Mesendoderm (in vitro differentiated cells): ENCODE measurements around the gene NDUFA8.

Experiments
- DNase-seq: peaks from one replicate; pipeline ENCODE4 v3.0.0; 2013
- H2AK5ac ChIP-seq: 2 replicates; pipeline ENCODE4 v1.6.1; 2013; ENCODE audit warnings: low read length, inconsistent platforms
- H2BK120ac ChIP-seq: 2 replicates; pipeline ENCODE4 v1.6.1; 2013; ENCODE audit warnings: low read depth, mild to moderate bottlenecking, low read length, moderate library complexity, mixed read lengths
- H2BK15ac ChIP-seq: replicated peaks from 2 replicates; pipeline ENCODE4 v1.6.1; 2013; ENCODE audit warnings: low read depth, mild to moderate bottlenecking, moderate library complexity
- H2BK5ac ChIP-seq: 2 replicates; pipeline ENCODE4 v1.6.1; 2013; ENCODE audit warnings: low read length, inconsistent platforms
- H3K18ac ChIP-seq: 2 replicates; pipeline ENCODE4 v1.6.1; 2013; ENCODE audit warnings: mild to moderate bottlenecking, low read length, mixed read lengths
- H3K23ac ChIP-seq: one replicate; pipeline ENCODE4 v1.6.1; 2013; ENCODE audit warnings: low read length
- H3K27ac ChIP-seq: 2 replicates; pipeline ENCODE4 v1.5.1; 2013; ENCODE audit warnings: low read depth, mild to moderate bottlenecking, inconsistent platforms, low read length, moderate library complexity
- H3K27me3 ChIP-seq: 2 replicates; pipeline ENCODE4 v1.6.1; 2013; ENCODE audit warnings: low read length, control low read depth, mild to moderate bottlenecking, inconsistent platforms; ENCODE audit not compliant: insufficient read depth, poor library complexity
- H3K36me3 ChIP-seq: 2 replicates; pipeline ENCODE4 v1.6.1; 2013; ENCODE audit warnings: low read length, inconsistent platforms; ENCODE audit not compliant: control insufficient read depth, insufficient read depth
- H3K4ac ChIP-seq: one replicate; pipeline ENCODE4 v1.6.1; 2013; ENCODE audit warnings: low read depth, mild to moderate bottlenecking, low read length, moderate library complexity
- H3K4me1 ChIP-seq: 2 replicates; pipeline ENCODE4 v1.6.1; 2013; ENCODE audit warnings: low read depth, low read length, inconsistent platforms; ENCODE audit not compliant: control insufficient read depth
- H3K4me2 ChIP-seq: 2 replicates; pipeline ENCODE4 v1.6.1; 2013; ENCODE audit warnings: low read length
- H3K4me3 ChIP-seq: 2 replicates; pipeline ENCODE4 v1.5.1; 2013; ENCODE audit warnings: mild to moderate bottlenecking, low read length
- H3K56ac ChIP-seq: one replicate; pipeline ENCODE4 v1.6.1; 2013; ENCODE audit warnings: low read length
- H3K79me1 ChIP-seq: 2 replicates; pipeline ENCODE4 v1.6.1; 2013; ENCODE audit warnings: low read length, inconsistent platforms
- H3K79me2 ChIP-seq: 2 replicates; pipeline ENCODE4 v1.6.1; 2013; ENCODE audit warnings: mild to moderate bottlenecking, low read length; ENCODE audit not compliant: control insufficient read depth, insufficient read depth
- H3K9ac ChIP-seq: 2 replicates; pipeline ENCODE4 v1.6.1; 2013; ENCODE audit warnings: low read length, inconsistent platforms
- H4K5ac ChIP-seq: one replicate; pipeline ENCODE4 v1.6.1; 2013; ENCODE audit warnings: low read length
- H4K8ac ChIP-seq: one replicate; pipeline ENCODE4 v1.6.1; 2013; ENCODE audit warnings: low read depth, mild to moderate bottlenecking, control low read depth, low read length, moderate library complexity
- WGBS: extraction: QIAGEN DNeasy Blood & Tissue Kit; methylation state at CpG from one replicate; pipeline ENCODE4 v1.1.7; 2013; ENCODE audit warnings: low lambda C conversion rate, missing lambda C conversion rate; ENCODE audit not compliant: insufficient coverage; ENCODE audit errors: extremely low coverage; 5-methylcytosine and 5-hydroxymethylcytosine counted together

The NDUFA8 gene

DNA sequence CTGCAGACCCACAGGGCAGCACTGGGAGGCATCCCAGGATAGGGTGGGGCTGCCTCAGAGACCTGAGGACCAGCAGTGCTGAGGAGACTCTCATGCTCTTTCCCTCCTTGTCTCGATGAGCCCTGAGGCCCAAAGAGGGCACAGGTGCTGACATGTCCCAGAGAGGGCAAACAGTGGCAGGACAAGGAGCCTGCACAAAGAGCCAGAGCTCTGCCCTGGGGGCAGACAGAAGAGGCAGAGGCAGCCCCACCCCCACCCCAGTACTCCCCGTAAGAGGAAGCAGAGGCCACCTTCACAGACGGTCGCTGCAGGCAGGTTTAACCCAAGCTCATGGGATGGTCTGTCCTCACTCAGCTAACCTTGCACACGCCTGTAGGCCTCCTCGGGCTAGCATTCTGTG, 37.1 kb downstream of the NDUFA8 start:
- no peak overlapping the region for H3K9ac ChIP-seq
- DNase-seq = no peak
- no peak overlapping the region for H2BK5ac ChIP-seq
- no peak overlapping the region for H3K4ac ChIP-seq
- H2BK120ac ChIP-seq = no peak overlapping the region
- H3K27me3 ChIP-seq = no peaks in the 10 kb centered on the region
- no peak overlapping the region for H3K27ac ChIP-seq
- no CpG with 5 or more reads among the region's 6 CpGs for WGBS
- peak overlapping the region; percentile 1 for H3K56ac ChIP-seq
- no peaks in the 10 kb centered on the region for H3K79me2 ChIP-seq
- no peak overlapping the region for H3K4me3 ChIP-seq
- H2BK15ac ChIP-seq = no peak overlapping the region
- no peaks in the 10 kb centered on the region for H3K4me1 ChIP-seq
- no peak overlapping the region for H3K18ac ChIP-seq
- H3K36me3 ChIP-seq = no peaks in the 10 kb centered on the region
- H3K4me2 ChIP-seq = no peak overlapping the region
- no peak overlapping the region for H4K5ac ChIP-seq
- no peak overlapping the region for H2AK5ac ChIP-seq
- no peak overlapping the region for H3K23ac ChIP-seq
- no peak overlapping the region for H4K8ac ChIP-seq
- no peaks in the 10 kb centered on the region for H3K79me1 ChIP-seq

DNA sequence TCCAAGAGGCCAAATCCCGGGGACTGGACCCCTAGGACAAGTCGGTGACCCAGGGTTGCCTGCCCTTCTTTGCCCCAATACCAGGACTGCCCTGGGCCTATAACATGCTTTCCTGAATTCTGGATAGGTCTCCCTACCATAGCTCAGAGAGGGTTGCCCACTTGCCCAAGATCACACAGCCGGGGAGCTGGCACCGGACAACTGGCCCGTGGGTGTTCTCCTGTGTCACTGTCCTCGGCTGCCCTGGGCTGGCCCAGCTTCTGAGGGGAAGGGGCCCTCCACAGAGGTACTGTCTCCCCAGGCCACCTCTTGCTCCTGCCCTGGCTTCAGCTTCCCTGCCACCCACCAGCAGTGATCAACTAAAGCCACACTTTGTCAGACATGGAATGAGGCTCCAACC, 37.6 kb downstream of the NDUFA8 start:
- H2BK120ac ChIP-seq = no peak overlapping the region
- H3K27me3 ChIP-seq = no peaks in the 10 kb centered on the region
- no peaks in the 10 kb centered on the region for H3K79me1 ChIP-seq
- no peak overlapping the region for H4K5ac ChIP-seq
- no peak overlapping the region for H4K8ac ChIP-seq
- no CpG with 5 or more reads among the region's 6 CpGs for WGBS
- DNase-seq = no peak
- H2AK5ac ChIP-seq = no peak overlapping the region
- no peak overlapping the region for H3K23ac ChIP-seq
- H2BK5ac ChIP-seq = no peak overlapping the region
- H3K18ac ChIP-seq = no peak overlapping the region
- H3K4me2 ChIP-seq = no peak overlapping the region
- no peaks in the 10 kb centered on the region for H3K36me3 ChIP-seq
- H3K79me2 ChIP-seq = no peaks in the 10 kb centered on the region
- H3K9ac ChIP-seq = no peak overlapping the region
- H3K27ac ChIP-seq = no peak overlapping the region
- H3K56ac ChIP-seq = no peak overlapping the region
- H3K4me3 ChIP-seq = no peak overlapping the region
- H3K4ac ChIP-seq = no peak overlapping the region
- H2BK15ac ChIP-seq = no peak overlapping the region
- no peaks in the 10 kb centered on the region for H3K4me1 ChIP-seq

DNA sequence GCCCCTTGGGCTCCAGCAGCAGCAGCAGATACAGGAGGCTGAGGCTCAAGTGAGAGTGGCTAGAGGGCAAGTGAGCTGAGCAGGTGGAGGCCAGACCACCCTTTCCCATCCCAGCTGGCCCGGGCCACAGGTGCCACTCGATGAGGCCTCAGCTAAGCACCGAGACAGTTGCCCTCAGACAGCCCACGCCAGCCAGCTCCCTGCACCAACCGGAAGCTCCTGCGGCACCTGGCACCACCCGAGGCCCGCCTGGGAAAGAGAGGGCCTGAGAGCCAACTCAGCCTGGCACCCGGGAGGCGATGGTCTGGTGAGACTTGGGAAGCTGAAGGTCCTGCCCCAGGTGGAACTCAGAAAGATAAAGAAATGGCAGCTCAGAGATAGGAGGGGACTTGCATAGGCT, 38.2 kb downstream of the NDUFA8 start:
- no peak overlapping the region for H3K9ac ChIP-seq
- no peaks in the 10 kb centered on the region for H3K4me1 ChIP-seq
- no peak overlapping the region for H3K4me2 ChIP-seq
- H3K23ac ChIP-seq = no peak overlapping the region
- H3K18ac ChIP-seq = no peak overlapping the region
- H3K27ac ChIP-seq = no peak overlapping the region
- no peaks in the 10 kb centered on the region for H3K27me3 ChIP-seq
- H4K5ac ChIP-seq = no peak overlapping the region
- H2BK120ac ChIP-seq = no peak overlapping the region
- H3K79me1 ChIP-seq = no peaks in the 10 kb centered on the region
- H3K4ac ChIP-seq = no peak overlapping the region
- no peak overlapping the region for H3K56ac ChIP-seq
- H3K4me3 ChIP-seq = no peak overlapping the region
- no peak overlapping the region for H2BK15ac ChIP-seq
- H2BK5ac ChIP-seq = no peak overlapping the region
- H3K36me3 ChIP-seq = no peaks in the 10 kb centered on the region
- H4K8ac ChIP-seq = no peak overlapping the region
- H2AK5ac ChIP-seq = no peak overlapping the region
- no peaks in the 10 kb centered on the region for H3K79me2 ChIP-seq
- WGBS = no CpG with 5 or more reads among the region's 10 CpGs
- DNase-seq = no peak

DNA sequence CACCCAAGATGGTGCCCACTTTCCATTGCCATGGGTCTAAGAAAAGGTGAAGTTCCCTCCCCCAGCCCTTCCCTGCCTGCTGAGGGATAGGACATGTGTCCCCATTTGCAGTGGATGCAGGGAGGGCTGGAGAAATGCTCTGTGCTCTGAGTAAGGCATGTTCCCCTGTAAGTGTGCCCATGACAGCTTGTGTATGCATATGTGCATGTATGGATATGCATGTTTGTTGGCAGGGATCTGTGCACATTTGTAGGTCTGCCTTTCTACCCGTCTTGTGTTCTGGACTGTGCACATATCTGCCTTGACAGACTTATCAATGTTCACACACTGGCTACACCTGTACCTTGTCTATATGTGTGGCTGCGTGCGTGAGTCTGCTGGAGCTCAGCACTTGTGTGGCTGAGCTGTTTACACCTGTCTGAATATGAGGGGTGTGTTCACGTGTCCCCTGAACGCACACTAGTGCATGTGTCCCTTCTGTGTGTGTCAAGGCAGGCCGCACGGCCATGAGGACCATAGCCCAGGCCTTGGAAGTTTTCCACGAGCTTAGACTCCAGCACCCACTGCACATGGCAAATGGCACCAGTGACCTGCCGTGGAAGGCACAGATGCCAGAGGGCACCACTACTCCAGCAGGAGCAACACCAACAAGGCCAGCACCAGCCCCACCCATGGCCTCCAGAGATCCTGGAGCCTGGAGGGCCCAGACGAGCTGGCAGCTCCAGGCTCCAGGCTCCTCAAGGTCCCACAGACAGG, 39.1 kb downstream of the NDUFA8 start:
- DNase-seq = no peak
- no peak overlapping the region for H2BK15ac ChIP-seq
- H3K4ac ChIP-seq = no peak overlapping the region
- no peaks in the 10 kb centered on the region for H3K36me3 ChIP-seq
- no peak overlapping the region for H2BK120ac ChIP-seq
- no peak overlapping the region for H3K9ac ChIP-seq
- H3K4me3 ChIP-seq = no peak overlapping the region
- no peak overlapping the region for H4K5ac ChIP-seq
- no peak overlapping the region for H3K4me2 ChIP-seq
- H3K27ac ChIP-seq = no peak overlapping the region
- no peak overlapping the region for H3K23ac ChIP-seq
- no peaks in the 10 kb centered on the region for H3K79me2 ChIP-seq
- H3K79me1 ChIP-seq = no peaks in the 10 kb centered on the region
- WGBS = no CpG with 5 or more reads among the region's 10 CpGs
- no peaks in the 10 kb centered on the region for H3K4me1 ChIP-seq
- H2BK5ac ChIP-seq = no peak overlapping the region
- H3K27me3 ChIP-seq = no peaks in the 10 kb centered on the region
- no peak overlapping the region for H3K18ac ChIP-seq
- no peak overlapping the region for H2AK5ac ChIP-seq
- H4K8ac ChIP-seq = no peak overlapping the region
- no peak overlapping the region for H3K56ac ChIP-seq

DNA sequence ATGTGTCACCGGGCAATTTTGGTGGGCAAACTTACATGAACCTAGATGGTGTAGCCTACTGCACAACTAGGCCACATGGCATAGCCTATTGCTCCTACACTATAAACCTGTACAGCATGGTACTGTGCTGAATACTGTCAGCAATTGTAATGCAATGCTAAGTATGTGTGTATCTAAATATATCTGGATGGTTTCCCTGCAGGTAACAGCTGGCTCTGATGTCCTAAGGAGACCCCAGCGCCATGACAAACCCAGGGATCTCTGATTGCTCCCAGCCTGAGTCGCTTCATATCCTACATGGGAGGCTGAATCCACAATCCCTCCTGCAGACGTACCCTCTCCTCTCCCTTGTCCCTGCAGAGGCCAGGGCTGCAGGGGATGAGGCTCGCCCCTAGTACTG, 39.9 kb downstream of the NDUFA8 start:
- no peak overlapping the region for H2BK15ac ChIP-seq
- H3K79me1 ChIP-seq = no peaks in the 10 kb centered on the region
- H3K9ac ChIP-seq = no peak overlapping the region
- no CpG with 5 or more reads among the region's 5 CpGs for WGBS
- H3K4me1 ChIP-seq = no peaks in the 10 kb centered on the region
- no peak overlapping the region for H4K5ac ChIP-seq
- no peak overlapping the region for H3K23ac ChIP-seq
- no peaks in the 10 kb centered on the region for H3K79me2 ChIP-seq
- no peaks in the 10 kb centered on the region for H3K27me3 ChIP-seq
- H4K8ac ChIP-seq = no peak overlapping the region
- no peak overlapping the region for H3K56ac ChIP-seq
- H3K4ac ChIP-seq = no peak overlapping the region
- no peaks in the 10 kb centered on the region for H3K36me3 ChIP-seq
- H2BK120ac ChIP-seq = no peak overlapping the region
- no peak overlapping the region for H3K27ac ChIP-seq
- DNase-seq = no peak
- no peak overlapping the region for H2BK5ac ChIP-seq
- H3K18ac ChIP-seq = no peak overlapping the region
- no peak overlapping the region for H3K4me3 ChIP-seq
- no peak overlapping the region for H2AK5ac ChIP-seq
- H3K4me2 ChIP-seq = no peak overlapping the region

DNA sequence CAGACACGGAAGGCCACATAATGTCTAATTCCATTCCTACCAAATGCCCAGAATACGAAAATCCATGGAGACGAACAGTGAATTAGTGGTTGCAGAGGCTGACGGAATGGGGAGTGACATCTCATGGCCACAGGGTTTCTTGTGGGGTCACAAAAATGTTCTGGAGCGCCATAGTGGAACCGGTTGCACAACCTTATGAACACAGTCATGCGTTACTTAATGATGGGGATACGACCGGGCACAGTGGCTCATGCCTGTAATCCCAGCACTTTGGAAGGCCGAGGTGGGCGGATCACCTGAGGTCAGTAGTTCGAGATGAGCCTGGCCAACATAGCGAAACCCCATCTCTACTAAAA, 40.4 kb downstream of the NDUFA8 start:
- H2AK5ac ChIP-seq = no peak overlapping the region
- no peak overlapping the region for H3K56ac ChIP-seq
- no peaks in the 10 kb centered on the region for H3K79me1 ChIP-seq
- H2BK120ac ChIP-seq = no peak overlapping the region
- H4K8ac ChIP-seq = no peak overlapping the region
- no peak overlapping the region for H3K9ac ChIP-seq
- no peaks in the 10 kb centered on the region for H3K4me1 ChIP-seq
- no peak overlapping the region for H3K18ac ChIP-seq
- no peaks in the 10 kb centered on the region for H3K79me2 ChIP-seq
- H3K4me2 ChIP-seq = no peak overlapping the region
- no peak for DNase-seq
- H2BK15ac ChIP-seq = no peak overlapping the region
- H3K4me3 ChIP-seq = no peak overlapping the region
- no CpG with 5 or more reads among the region's 13 CpGs for WGBS
- H3K36me3 ChIP-seq = no peaks in the 10 kb centered on the region
- no peak overlapping the region for H3K4ac ChIP-seq
- no peaks in the 10 kb centered on the region for H3K27me3 ChIP-seq
- no peak overlapping the region for H3K23ac ChIP-seq
- H3K27ac ChIP-seq = no peak overlapping the region
- H4K5ac ChIP-seq = no peak overlapping the region
- H2BK5ac ChIP-seq = no peak overlapping the region
